ENCODE measurements around the gene KDM2B. TPM values are rescaled to one million over a fixed set of nuclear protein-coding genes. Genes with fewer than 3 reads are reported as not detected.

KDM2B gene
- total and polyA plus RNA-seq, 2 donors (not counting 3 experiments of a cell fraction or from before 2014, with no cell fraction given) = 26.8 to 37.3 TPM

- H3K4me2 ChIP-seq (ENCODE audit: insufficient read depth, low read length) = no peak overlapping the region
- H3K9ac ChIP-seq (replicated peaks; ENCODE audit: extremely low read depth, insufficient read depth, low read length) = no peak overlapping the region
- no peaks in the 10 kb centered on the region for H3K79me2 ChIP-seq (ENCODE audit: control insufficient read depth, insufficient read depth, low read length)
- no peak overlapping the region for H3K4me3 ChIP-seq (replicated peaks in 1 of 3; ENCODE audit: insufficient read depth in 1 of 3, low read depth in 1 of 3, low read length in 3 of 3)
- H3K27me3 ChIP-seq (ENCODE audit: control insufficient read depth in 2 of 2, insufficient read depth in 2 of 2, low read length in 2 of 2) = no peaks in the 10 kb centered on the region
- ChIA-PET CTCF (no interaction called here), POLR2A (no interaction called here)
- intact Hi-C loops (cut with micrococcal nuclease) (no loop called here), dilution Hi-C loops (cut with MboI; ENCODE audit: extremely low pct_ligation_motif_present, low sequenced_read_pairs) (no loop called here)
- FAIRE-seq (no peak), DNase-seq (ENCODE audit: low read depth, low spot score) (no peak)
- H3K27ac ChIP-seq (ENCODE audit: insufficient read depth, low read depth, low read length) = no peak overlapping the region
- H4K20me1 ChIP-seq (replicated peaks; ENCODE audit: control insufficient read depth, extremely low read depth, insufficient read depth, low read length) = no peaks in the 10 kb centered on the region
- H3K9me1 ChIP-seq (replicated peaks; ENCODE audit: control insufficient read depth, extremely low read depth, insufficient read depth, low read length) = no peaks in the 10 kb centered on the region
- no TSS peak for BruUV-seq (replicated peaks)
- no peaks in the 10 kb centered on the region for H3K4me1 ChIP-seq (ENCODE audit: control insufficient read depth, extremely low read depth, insufficient read depth, low read length)
- H3K36me3 ChIP-seq (ENCODE audit: control insufficient read depth in 2 of 2, extremely low read depth in 1 of 2, insufficient read depth in 2 of 2, low read length in 2 of 2) = peaks cover 0 to 2% of the 10 kb centered on the region in 2 experiments
- H3K9me3 ChIP-seq (replicated peaks; ENCODE audit: control insufficient read depth, insufficient read depth, low read length) = no peaks in the 10 kb centered on the region
- TF ChIP-seq POLR2AphosphoS5 (IDR thresholded peaks at IDR 0.05; ENCODE audit: insufficient read depth, low read depth, low read length) (no peak), EZH2 (IDR thresholded peaks at IDR 0.05; ENCODE audit: borderline replicate concordance, low read depth, low read length, severe bottlenecking) (no peak), FOS (IDR thresholded peaks at IDR 0.05; ENCODE audit: borderline replicate concordance, insufficient read depth, low read length) (no peak), JUN (IDR thresholded peaks at IDR 0.05; ENCODE audit: borderline replicate concordance, insufficient read depth, insufficient read length, low read depth) (no peak), POLR2A (IDR thresholded peaks at IDR 0.05; ENCODE audit: low read depth, low read length) (no peak), MYC (IDR thresholded peaks at IDR 0.05; ENCODE audit: low read depth, low read length) (no peak), GATA2 (IDR thresholded peaks at IDR 0.05; ENCODE audit: insufficient read depth, insufficient read length, low read depth, low read length) (no peak)
- TF ChIP-seq, protein P1, sequence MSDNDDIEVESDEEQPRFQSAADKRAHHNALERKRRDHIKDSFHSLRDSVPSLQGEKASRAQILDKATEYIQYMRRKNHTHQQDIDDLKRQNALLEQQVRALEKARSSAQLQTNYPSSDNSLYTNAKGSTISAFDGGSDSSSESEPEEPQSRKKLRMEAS (IDR thresholded peaks at IDR 0.05; ENCODE audit: insufficient read depth, insufficient read length) = no peak
- TF ChIP-seq, protein P2, sequence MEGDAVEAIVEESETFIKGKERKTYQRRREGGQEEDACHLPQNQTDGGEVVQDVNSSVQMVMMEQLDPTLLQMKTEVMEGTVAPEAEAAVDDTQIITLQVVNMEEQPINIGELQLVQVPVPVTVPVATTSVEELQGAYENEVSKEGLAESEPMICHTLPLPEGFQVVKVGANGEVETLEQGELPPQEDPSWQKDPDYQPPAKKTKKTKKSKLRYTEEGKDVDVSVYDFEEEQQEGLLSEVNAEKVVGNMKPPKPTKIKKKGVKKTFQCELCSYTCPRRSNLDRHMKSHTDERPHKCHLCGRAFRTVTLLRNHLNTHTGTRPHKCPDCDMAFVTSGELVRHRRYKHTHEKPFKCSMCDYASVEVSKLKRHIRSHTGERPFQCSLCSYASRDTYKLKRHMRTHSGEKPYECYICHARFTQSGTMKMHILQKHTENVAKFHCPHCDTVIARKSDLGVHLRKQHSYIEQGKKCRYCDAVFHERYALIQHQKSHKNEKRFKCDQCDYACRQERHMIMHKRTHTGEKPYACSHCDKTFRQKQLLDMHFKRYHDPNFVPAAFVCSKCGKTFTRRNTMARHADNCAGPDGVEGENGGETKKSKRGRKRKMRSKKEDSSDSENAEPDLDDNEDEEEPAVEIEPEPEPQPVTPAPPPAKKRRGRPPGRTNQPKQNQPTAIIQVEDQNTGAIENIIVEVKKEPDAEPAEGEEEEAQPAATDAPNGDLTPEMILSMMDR (IDR thresholded peaks at IDR 0.05; ENCODE audit: extremely low read depth in 1 of 2, insufficient read depth in 1 of 2, low read depth in 1 of 2, low read length in 2 of 2) = no peak
- H2AFZ ChIP-seq (ENCODE audit: low read depth, low read length) = no peak overlapping the region
These were observed 65.2 kb downstream of the KDM2B start for GRCh38 chr12:121515615-121516014.
